CMK (cell line): ENCODE results near the gene PCNX3.
"Not testable (repeated sequence)": the region's sequence is repeated elsewhere in the genome, so short reads cannot be mapped to it uniquely, and the experiment has no call there.

Experiments used
- DNase-seq: peaks from one replicate; pipeline ENCODE4 v3.0.0-alpha.2; 2010; ENCODE audit warnings: low read depth

PCNX3 gene

DNA sequence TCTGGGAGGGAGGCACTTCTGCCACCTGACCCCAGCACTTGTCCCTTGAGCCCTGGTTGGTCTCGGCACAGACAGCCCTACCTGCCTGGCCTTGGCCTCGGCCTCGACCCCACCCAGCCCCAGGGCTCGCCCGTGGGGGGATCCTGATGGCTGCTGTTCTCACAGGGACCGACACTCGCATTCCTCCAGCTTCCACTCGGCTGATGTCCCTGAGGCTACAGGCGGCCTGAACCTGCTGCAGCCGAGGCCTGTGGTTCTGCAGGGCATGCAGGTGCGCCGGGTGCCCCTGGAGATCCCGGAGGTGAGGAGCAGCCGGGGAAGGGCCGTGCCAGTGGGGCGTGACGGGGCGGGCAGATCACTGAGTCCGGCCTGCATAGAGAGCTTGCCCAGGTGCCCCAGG lies 5.1 kb downstream of the PCNX3 start:
- no peak for DNase-seq

GRCh38 chr11:65621460-65621859 lies 5.9 kb downstream of the PCNX3 start:
- no peak for DNase-seq

DNA sequence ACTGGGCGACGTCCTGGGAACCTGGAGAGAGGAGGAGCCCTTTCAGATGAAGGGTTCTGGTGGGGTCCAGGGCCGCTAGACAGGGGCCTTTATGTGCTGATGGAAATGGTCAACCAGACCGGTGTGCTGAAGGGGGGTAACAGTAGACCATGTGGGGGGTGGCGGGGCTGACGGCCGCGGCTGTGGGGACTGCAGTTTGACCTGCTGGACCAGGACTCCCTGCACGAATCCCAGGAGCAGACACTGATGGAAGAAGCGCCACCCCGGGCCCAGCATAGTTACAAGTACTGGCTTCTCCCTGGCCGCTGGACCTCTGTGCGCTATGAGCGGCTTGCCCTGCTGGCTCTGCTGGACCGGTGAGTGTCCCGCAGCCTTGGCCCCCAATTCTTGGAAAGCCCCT lies 6.4 kb downstream of the PCNX3 start:
- DNase-seq: no peak

DNA sequence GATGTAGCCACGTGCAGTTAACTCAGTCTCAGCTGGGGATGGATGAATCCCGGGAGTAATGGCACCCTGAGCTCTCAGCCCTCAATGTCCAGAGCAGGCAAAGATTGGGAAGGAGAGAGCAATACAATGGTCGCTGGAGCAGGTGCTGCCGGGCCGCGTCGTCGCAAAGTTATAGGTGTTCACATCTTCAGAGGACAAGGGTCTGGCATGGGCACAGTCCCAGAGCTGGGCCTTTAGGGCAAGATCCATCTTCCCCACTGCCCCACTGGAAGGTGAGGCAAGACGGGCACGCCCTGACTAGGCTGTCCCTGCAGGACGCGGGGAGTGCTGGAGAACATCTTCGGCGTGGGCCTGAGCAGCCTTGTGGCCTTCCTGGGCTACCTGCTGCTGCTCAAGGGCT lies 7.6 kb downstream of the PCNX3 start:
- DNase-seq: no peak

DNA sequence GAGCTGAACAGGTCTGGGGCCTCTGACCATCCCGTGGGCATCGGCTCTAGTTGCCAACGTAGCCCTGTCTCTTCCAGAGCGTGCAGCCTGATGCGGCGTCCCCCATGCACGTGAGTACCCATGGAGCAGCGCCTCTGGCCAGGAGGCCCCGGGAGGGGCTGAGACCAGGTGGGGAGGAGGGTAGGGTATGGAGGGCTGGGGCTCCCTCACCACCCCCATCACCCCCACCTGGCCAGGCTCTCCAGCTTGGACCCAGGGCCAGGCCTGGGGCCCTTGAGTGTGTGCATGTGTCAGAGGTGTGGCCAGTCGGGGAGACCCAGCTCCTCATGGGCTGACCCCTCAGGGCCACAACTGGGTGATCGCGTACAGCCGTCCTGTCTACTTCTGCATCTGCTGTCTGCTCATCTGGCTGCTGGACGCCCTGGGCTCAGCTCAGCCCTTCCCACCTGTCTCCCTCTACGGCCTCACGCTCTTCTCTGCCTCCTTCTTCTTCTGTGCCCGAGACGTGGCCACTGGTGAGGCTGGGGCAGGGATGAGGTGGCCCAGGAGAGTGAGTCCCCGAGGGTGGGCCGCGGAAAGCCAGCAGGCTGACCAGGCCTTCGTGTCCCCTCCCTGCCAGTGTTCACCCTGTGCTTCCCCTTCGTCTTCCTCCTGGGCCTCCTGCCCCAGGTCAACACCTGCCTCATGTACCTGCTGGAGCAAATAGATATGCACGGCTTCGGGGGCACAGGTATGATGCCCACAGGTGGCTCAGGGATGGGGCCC lies 8.5 kb downstream of the PCNX3 start:
- DNase-seq: no peak

GRCh38 chr11:65624931-65625627 lies 9.5 kb downstream of the PCNX3 start:
- no peak for DNase-seq

GRCh38 chr11:65625628-65626342 lies 10.2 kb downstream of the PCNX3 start:
- peak; percentile 55 for DNase-seq

GRCh38 chr11:65627202-65627601 lies 11.6 kb downstream of the PCNX3 start:
- no peak for DNase-seq

GRCh38 chr11:65629579-65629978 lies 14.0 kb downstream of the PCNX3 start:
- no peak for DNase-seq

- no peak for DNase-seq
Observed at GRCh38 chr11:65630215-65630614, 14.6 kb downstream of the PCNX3 start.

- no peak for DNase-seq
Observed at GRCh38 chr11:65633390-65634108, 18.0 kb downstream of the PCNX3 start.

DNA sequence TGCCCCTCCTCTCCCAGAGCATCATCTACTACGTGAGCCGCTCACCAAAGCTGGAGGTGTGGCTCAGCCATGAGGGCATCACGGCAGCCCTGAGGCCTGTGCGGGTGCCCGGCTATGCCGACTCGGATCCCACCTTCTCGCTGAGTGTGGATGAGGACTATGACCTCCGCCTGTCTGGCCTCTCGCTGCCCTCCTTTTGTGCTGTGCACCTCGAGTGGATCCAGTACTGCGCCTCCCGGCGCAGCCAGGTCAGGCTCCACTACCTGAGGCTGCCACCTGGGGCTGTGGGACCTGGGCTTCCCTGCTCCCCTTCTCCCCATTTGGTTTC lies 18.5 kb downstream of the PCNX3 start:
- no peak for DNase-seq

- no peak for DNase-seq
Observed at GRCh38 chr11:65634440-65634839, 18.9 kb downstream of the PCNX3 start.

- no peak for DNase-seq
Observed at GRCh38 chr11:65634905-65635731, 19.5 kb downstream of the PCNX3 start.

GRCh38 chr11:65636108-65637031 lies 20.8 kb downstream of the PCNX3 start:
- no peak for DNase-seq

- DNase-seq: no peak
Observed at GRCh38 chr11:65637032-65637557, 21.5 kb downstream of the PCNX3 start.

- DNase-seq: peak; percentile 92
Observed at GRCh38 chr11:65637794-65638419, 22.3 kb downstream of the PCNX3 start, which contains the start of gene SIPA1. Gene SIPA1 (plus strand): TSS chr11:65638101. CDS start chr11:65640922, 2,821 bp downstream.

DNA sequence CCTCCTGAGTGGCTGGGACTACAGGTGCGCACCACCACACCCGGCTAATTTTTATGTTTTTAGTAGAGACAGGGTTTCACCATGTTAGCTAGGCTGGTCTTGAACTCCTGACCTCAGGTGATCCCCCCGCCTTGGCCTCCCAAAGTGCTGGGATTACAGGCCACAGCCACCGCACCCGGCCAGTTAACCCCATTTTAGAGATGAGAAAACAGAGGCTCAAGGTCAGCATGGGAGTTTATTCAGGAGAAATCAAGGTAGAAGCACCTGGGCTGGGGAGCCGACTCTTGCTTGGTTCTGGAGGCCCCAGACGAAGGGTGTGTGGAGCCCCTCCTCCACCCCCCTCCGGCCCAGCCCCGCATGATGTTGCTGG lies 23.6 kb downstream of the PCNX3 start:
- DNase-seq: not testable (repeated sequence)

GRCh38 chr11:65639623-65640482 lies 24.3 kb downstream of the PCNX3 start:
- DNase-seq: peak; percentile 94
